GM18526 (cell line): ENCODE measurements around the gene RNF4.

Source experiments
- POLR2A ChIP-seq: IDR thresholded peaks from 3 replicates; pipeline ENCODE4 v1.6.1; 2011; ENCODE audit not compliant: insufficient read length; ENCODE audit errors: extremely low read depth

The RNF4 gene

DNA sequence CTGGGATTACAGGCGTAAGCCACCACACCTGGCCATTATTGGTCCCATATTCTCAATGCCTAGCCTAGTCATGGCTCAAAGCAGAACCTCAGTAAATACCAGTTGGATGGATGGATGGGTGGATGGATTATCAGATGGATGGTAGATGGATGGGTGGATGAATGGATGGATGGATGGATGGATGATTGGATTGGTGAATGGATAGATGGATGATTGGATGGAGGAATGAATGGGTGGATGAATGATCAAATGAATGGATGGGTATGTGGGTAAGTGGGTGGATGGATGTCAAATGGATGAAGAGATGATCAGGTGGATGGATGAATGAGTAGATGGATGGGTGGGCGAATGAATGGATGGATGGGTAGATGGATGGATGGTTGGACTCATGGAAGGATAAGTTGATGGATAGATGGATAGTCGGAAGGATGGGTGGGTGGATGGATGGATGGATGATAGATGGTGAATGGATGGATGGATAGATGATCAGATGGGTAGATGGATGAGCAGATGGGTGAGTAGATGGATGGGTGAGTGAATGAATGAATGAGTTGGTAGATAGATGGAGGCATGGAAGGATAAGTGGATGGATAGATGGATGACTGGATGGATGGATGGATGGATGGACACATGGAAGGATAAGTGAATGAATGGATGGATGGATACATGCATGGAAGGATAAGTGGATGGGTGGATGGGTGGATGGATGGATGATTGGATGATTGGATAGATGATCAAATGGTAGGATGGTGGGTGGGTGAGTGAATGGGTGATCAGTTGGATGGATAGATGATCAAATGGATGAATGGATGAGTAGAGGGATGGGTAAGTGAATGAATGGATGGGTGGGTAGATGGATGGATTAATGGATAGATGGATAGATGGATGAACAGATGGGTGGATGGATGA is 22.0 kb upstream of the RNF4 start:
- TF ChIP-seq POLR2A = no peak

DNA sequence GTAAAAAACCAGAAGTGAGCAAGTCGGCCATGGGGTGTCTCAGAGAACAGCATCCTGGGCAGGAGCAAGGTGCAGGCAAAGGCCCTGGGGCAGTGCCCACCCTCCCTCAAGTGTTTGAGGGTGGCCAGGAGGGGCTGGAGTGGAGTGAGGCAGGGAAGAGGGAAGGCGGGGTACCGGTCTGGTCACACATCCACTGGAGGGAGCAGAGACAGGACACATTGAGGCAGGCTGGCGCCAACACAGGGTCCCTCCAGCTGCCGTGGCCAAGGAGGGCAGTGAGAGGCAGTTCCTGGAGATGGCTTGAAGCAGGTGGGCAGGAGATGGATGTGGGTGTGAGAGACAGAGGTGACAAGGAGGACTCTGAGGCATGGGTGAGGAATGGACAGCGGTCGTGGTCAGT is 20.3 kb upstream of the RNF4 start:
- no peak for TF ChIP-seq POLR2A

DNA sequence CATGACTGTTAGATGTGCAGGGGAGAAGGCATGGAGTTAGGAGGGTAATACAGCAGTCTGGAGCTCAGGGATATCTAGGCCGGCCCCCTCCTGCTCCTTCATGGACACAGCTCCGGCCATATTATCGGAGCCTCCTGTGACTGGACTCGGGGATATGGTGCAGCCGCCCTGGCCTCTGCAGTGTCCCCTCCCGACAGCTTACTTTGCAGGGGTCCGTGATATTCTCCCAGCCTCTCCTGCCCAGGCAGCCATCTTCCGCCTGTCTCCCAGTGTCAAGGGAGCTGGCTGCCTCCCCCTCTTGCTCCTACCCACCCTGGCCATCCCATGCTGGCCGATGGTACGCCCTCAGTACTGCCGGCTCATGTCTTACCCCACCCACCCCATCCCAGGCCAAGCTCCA is 19.9 kb upstream of the RNF4 start:
- TF ChIP-seq POLR2A = no peak

DNA sequence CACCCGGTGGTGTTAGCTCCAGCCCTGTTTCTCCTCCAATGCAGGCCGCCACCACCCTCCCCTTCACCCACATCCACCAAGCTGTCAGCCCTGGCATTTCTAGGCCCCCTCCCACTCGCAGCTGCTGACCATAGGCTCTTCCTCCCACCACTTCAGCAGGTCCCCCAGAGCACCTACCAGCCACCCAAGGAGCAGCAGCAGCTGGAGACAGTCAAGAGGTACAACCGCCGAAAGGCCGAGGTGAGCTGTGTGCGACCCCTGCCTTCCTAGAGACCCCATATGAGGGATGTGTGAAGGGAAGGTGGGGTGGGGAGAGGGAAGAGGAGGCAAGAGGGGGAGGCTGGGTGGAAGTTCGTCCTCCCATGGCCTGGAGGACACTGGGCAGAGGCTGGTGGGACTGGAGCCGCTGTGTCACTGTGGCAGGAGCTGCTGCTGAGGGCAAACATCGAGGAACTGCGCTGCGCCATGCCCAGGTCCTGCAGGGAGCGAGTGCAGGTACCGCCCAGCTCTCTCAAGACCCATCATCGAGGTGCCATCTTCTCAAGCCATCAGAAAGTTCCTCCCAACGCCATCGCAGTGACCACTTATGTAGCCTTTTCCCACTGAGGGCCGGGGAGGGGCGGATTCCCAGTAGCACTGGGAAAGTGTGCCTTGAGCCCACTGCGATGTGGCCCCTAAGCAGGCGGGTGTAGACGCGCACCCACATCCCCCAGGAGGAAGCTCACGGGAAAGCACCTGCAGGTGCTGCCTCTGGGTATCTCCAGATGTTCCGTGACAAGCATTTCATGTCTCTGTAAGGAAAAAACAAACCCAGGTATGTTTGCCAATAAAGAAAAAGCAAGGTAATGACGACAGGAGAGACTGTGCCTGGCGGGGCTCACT is 19.2 kb upstream of the RNF4 start:
- no peak for TF ChIP-seq POLR2A

DNA sequence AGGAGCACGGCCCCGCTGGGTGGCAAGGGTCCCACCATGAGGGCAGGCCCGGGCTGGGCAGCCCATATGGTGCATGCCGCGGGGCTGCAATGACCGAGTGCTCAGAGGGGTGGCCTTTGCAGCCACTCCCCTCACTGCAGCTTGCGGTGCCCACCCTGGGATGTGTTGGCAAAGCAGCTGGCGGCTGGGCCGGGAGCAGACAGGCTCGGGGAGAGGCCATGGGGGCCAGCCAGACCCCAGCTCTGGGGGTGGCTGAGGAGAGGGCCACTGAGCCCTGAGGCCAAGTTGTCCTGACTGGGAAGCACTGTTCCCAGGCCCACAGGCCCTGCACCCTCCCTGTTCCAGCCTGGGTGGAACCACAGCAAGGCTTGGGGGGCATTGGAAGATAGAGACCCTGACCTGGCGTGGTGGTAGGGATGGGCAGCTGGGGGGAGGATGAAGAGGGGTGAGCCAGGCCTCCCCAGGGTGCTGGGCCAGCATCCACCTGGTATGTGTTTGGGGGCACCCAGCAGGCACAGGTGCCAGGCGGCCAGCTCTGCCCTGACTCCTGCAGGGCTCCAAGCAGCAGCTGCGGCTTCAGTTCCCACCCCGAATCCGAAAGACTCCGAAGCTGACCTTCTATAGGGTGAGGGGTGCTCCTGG is 18.4 kb upstream of the RNF4 start:
- TF ChIP-seq POLR2A = no peak

DNA sequence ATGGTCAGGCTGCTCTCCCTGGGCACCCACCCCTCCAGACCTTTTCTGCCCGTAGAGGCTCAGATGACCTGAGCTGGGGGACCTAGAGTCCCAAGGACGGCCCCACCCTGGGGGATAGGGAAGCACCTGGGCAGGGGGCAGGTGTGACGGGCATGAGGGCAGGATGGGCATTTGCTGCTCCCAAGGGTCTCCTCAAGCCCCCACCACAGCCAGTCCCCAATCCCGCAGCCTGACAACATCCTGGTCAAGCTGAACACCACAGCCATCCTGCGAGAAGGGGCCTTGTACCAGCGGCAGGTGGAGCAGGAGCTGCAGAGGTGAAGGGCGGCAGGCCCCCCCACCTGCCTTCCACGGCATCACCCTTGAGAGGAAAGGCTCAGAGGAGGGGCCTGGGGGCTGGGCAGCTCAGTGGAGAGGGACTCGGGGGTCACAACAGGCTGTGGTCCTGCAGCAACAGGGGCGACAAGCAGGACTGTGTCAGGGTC is 17.8 kb upstream of the RNF4 start:
- TF ChIP-seq POLR2A = no peak

DNA sequence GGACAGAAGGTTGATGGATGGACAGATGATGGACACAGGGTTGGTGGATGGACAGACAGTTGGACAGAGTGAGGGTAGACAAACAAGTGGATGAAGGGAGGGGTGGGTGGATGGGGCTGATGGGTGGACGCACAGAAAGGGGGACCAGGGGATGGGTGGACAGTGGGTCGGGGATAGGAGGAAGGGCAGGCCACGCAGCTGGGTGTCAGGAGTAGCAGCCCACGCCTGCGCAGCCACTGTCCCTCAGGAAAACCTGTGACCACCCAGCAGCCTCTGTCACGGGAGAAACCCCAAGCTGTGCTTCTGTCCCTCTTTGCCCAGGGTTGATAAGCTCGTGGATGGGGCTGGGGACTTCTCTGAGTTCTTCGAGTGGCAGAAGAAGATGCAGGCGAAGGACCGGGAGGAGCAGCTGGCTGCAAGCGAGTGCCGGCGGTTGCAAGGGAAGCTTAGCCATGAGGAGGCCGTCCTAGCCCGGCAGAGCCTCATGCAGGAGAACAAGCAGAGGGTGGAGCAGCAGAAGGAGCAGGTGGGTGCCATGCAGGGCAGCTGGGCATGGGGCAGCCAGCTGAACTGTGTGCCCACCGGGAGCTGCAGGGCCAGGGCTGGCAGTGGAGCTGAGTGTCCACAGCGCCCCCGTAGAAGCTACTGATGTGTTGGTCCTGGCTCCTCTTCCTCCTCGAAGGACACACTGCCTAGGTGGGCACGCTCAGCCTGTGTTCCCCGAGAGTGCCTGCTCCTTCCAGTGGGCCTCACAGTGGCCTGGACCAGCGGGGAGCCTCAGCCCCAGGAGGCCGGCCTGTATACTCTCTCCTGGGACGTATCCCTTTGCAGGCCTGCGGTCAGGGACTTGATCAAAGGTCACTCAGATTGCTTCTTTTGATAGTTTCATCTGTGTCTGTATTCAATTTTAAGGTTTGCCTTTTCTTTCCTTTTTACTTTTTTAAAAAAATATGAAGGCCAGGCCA is 16.8 kb upstream of the RNF4 start:
- TF ChIP-seq POLR2A = no peak

DNA sequence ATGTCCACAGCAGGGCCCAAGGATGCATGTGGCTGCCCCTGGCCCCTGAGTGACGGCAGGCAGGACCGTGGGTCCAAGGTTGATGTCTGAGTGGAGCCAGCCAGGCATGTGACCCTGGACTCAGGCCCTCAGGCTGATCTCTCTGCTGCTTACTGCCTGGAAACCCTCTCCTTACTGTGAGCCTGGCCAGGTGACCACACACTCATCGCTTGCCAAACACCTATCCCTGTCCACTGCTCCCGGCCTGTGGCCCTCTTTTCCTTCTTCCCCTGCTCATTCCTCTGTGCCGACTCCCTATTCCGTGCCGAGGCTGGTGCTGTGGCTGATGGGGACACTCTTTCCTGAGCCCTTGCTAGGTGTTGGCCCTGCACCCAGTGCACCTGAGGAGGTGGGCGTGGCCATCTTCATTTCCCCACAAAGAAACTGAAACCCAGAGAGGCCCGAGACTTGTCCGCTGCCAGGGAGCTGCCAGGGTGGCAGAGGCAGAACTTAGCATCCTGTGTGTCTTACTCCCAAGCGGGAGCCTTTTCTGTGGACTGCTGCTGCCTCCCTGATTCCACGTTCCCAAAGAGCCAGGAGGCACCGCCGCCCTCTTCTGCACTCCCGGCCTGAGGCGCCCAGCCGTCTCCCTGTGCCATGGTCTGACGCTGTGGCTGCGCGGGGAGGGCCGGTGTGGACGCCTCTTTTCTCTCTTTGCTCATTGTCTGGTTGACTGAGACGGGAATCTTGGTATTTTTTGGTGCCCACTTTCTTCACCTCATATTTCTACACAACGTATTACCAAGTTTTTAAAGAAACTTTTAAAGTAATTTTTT is 11.2 kb upstream of the RNF4 start:
- no peak for TF ChIP-seq POLR2A

DNA sequence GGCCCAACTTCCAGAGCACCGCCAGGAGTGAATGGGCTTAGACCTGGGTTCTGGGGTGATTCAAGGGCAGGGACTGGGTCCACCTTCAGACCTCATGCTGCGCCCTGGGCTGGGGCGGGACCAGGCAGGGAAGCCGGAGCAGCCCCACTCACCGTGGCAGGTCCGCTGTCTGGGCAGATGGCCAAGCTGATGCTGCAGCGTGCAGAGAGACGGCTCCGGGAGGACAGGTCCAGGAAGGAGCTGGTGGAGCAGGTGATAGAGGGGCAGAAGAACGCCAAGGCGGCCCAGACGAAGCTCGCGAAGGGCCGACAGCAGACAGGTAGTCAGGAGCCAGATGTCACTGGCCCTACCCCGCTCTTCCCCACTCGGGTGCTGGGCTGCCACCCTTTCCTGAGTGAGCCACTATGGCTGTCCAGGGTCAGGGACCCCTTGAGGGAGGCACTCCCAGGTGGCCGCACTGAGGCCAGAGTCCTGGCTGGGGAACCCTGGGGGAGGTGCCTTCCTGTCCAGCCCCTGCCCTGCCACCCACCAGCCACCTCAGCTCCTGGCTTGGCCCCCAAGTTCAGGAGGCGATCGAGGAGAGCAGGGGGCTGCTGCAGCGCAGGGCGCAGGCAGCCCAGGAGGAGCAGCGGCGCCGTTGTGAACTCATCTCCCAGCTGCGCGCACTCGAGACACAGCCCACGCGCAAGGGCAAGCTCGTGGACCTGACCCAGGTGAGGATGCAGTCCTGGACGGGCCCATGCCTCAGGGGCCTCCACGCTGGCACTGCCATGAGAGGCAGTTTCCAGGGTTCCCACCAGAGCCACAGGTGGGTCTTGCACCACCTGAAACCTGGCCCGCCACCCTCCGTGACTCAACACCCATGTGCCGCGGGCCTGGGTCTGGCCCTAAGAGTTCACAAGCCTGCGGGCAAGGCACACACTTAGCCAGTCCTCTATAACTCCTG is 10.1 kb upstream of the RNF4 start:
- no peak for TF ChIP-seq POLR2A

DNA sequence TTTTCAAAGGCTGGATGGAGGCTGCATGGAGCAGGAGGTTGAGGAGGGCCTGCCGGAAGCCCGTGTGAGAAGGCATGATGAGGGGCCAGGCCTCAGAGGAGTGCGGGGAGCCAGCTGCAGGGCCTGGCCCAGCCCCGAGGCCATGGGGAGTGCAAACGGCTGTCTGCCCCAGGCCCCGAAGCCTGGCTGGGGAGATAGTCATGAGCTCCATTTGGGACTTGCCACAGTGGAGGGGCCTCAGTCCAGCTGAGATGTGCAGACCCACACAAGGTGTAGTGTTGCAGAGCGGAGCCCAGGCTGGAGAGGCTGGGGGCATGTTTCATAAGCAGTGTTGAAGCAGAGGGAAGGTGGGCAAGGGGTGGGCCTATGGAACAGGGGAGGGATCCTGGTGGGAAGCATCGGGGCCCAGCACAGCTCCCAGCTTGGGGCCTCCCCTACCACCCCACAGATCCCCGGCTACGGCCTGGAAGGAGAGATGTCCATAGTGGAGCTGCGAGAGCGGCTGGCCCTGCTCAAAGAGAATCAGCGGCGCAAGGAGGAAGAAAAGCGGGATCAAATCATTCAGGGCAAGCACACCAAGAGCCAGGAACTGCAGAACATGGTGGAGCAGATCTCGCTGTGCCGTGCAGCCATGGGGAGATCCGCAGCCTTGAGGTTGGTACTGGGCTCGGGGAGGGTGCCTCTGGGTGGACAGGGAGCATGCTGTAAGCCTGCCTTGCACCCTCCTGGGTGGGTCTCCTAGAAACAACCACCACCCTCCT is 9.1 kb upstream of the RNF4 start:
- no peak for TF ChIP-seq POLR2A

DNA sequence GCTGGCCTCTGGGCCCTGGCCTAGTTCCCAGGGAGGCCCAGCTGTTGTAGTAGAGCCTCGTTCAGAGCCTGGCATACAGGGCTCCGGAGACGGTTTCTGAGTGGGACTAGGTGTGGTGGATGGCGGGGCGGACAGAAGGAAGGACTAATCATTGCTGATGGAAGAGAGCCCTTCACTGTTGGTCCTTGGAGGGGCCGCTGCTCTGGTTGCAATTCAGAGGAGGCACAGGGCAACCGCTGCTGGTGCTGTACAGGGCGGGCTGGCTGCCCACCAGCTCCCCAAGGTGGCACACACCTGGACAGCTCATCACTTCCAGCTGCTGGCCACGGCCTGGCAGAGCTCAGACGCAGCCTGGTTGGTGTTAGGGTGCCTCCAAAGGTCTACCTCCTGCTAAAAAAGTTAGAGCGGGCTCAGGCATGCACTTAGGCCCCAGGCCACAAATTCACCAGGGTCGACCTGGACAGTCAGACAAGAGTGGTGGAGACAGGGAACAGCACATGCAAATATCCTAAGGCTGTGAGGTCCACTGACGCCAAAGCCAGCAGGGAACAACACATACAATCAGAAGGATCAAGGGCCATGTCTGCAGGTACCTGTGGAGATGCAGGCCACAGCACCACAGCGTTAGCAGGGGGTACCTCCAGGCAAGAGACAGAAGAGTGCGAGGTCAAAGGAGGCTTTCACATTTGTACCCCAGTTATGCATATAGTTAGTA is 7.5 kb upstream of the RNF4 start:
- TF ChIP-seq POLR2A = no peak
